ENCODE data around the gene RASSF4. TPM values are rescaled to one million over a fixed set of nuclear protein-coding genes. Genes with fewer than 3 reads are reported as not detected.

RASSF4 gene
- total and polyA plus RNA-seq, 9 of the 15 experiments (the other 6 are each of a cell fraction or from before 2014, with no cell fraction given) = 0.01 to 0.62 (median 0.11) TPM; not detected in 3

DNA sequence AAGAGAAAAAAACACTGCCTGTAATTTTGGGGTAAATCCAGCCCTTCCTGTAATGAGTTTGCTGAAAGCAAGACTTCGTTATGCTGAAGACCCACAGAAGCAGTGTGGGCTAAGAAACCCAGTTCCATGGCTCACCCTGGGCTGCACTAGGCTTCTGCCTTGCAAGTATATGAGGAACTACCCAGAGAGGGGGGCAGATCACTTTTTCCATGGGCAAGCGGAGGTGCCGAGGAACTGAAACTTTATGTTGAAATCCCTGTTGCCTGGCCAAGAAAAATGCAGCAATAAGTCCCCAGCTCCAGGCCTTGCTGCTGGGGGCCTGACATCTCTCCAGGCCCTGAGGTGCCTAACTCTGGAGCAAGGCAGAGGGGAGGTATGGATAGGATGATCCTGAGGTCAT is 8.5 kb downstream of the RASSF4 start:
- Histone ChIP-seq H3K9ac (ENCODE audit: insufficient read depth in 1 of 2, low read depth in 2 of 2, low read length in 2 of 2) (no peak overlapping the region), H4K20me1 (replicated peaks; ENCODE audit: control insufficient read depth, insufficient read depth, low read length) (no peaks in the 10 kb centered on the region), H3K27ac (ENCODE audit: extremely low read depth, low read depth, low read length) (no peak overlapping the region), H3K9me1 (ENCODE audit: control insufficient read depth, insufficient read depth, low read length) (no peaks in the 10 kb centered on the region), H3K4me2 (ENCODE audit: insufficient read depth, low read length) (no peak overlapping the region), H3K27me3 (ENCODE audit: control insufficient read depth in 2 of 2, insufficient read depth in 2 of 2, low read length in 2 of 2) (peaks cover 0 to 23% of the 10 kb centered on the region in 2 experiments; a peak in 2 of 5 replicates), H3K9me3 (replicated peaks; ENCODE audit: control insufficient read depth, insufficient read depth, low read depth, low read length) (no peaks in the 10 kb centered on the region), H3K36me3 (ENCODE audit: control insufficient read depth, insufficient read depth, low read length) (no peaks in the 10 kb centered on the region), H3K4me1 (replicated peaks in 1 of 2; ENCODE audit: control insufficient read depth in 2 of 2, insufficient read depth in 2 of 2, low read length in 2 of 2) (peaks cover 7 to 9% of the 10 kb centered on the region in 2 experiments; a peak in 4 of 5 replicates), H2AFZ (ENCODE audit: low read depth, low read length) (peak overlapping the region; percentile 34; the same call in 1 of the 2 replicates), H3K79me2 (ENCODE audit: control insufficient read depth, insufficient read depth, low read length) (no peaks in the 10 kb centered on the region), H3K4me3 (no peak overlapping the region)
- FAIRE-seq = no peak
- WGBS (ENCODE audit: insufficient coverage, low coverage, missing lambda C conversion rate) = 25% methylated on average over 3 of the region's 3 CpGs
- CTCF ChIA-PET (ENCODE audit: low intra/inter-chr PET ratio) = no interaction called here
- POLR2A ChIA-PET = interaction anchor here (0.6 to 1.3 kb wide), 2 partner anchors 18 to 45 kb away, joined by 3 to 4 read pairs; no protein-coding TSS in a partner anchor
- TF ChIP-seq ZNF165 (CRISPR knock-in tag; IDR thresholded peaks at IDR 0.05; ENCODE audit: borderline replicate concordance) (no peak), MLX (CRISPR knock-in tag; conservative IDR thresholded peaks at IDR 0.05) (no peak), KLF16 (IDR thresholded peaks at IDR 0.05) (no peak), SAP30 (IDR thresholded peaks at IDR 0.05; ENCODE audit: borderline replicate concordance, insufficient read depth, low read depth, low read length, poor library complexity, severe bottlenecking) (no peak), RBBP5 (IDR thresholded peaks at IDR 0.05; ENCODE audit: borderline replicate concordance, insufficient read depth, low read length, poor library complexity, severe bottlenecking) (no peak), EWSR1 (IDR thresholded peaks at IDR 0.05; ENCODE audit: borderline replicate concordance, low read depth, partially characterized antibody) (no peak), NFIC (IDR thresholded peaks at IDR 0.05) (no peak), ZNF589 (CRISPR knock-in tag; IDR thresholded peaks at IDR 0.05; ENCODE audit: low read depth) (no peak), STAT5B (CRISPR knock-in tag; IDR thresholded peaks at IDR 0.05) (no peak), ZNF3 (CRISPR knock-in tag; IDR thresholded peaks at IDR 0.05) (no peak), ZBTB7A (IDR thresholded peaks at IDR 0.05; ENCODE audit: borderline replicate concordance, control insufficient read depth, low read depth, low read length) (no peak)
- TF ChIP-seq, protein P1, sequence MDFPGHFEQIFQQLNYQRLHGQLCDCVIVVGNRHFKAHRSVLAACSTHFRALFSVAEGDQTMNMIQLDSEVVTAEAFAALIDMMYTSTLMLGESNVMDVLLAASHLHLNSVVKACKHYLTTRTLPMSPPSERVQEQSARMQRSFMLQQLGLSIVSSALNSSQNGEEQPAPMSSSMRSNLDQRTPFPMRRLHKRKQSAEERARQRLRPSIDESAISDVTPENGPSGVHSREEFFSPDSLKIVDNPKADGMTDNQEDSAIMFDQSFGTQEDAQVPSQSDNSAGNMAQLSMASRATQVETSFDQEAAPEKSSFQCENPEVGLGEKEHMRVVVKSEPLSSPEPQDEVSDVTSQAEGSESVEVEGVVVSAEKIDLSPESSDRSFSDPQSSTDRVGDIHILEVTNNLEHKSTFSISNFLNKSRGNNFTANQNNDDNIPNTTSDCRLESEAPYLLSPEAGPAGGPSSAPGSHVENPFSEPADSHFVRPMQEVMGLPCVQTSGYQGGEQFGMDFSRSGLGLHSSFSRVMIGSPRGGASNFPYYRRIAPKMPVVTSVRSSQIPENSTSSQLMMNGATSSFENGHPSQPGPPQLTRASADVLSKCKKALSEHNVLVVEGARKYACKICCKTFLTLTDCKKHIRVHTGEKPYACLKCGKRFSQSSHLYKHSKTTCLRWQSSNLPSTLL (IDR thresholded peaks at IDR 0.05) = no peak
- no peak for ATAC-seq
- DNase-seq (ENCODE audit: extremely low read depth in 1 of 4, low spot score in 3 of 4) = no peak
- intact Hi-C loops (cut with micrococcal nuclease) (no loop called here), in situ Hi-C loops (cut with MboI) (no loop called here)
- no TSS peak for BruUV-seq (replicated peaks)
